ENCODE results near the gene PDCD5. TPM values are rescaled to one million over a fixed set of nuclear protein-coding genes. Genes with fewer than 3 reads are reported as not detected.

The PDCD5 gene
- total RNA-seq, 4 donors from 2014 or later: 97.3 to 127 (median 110) TPM

DNA sequence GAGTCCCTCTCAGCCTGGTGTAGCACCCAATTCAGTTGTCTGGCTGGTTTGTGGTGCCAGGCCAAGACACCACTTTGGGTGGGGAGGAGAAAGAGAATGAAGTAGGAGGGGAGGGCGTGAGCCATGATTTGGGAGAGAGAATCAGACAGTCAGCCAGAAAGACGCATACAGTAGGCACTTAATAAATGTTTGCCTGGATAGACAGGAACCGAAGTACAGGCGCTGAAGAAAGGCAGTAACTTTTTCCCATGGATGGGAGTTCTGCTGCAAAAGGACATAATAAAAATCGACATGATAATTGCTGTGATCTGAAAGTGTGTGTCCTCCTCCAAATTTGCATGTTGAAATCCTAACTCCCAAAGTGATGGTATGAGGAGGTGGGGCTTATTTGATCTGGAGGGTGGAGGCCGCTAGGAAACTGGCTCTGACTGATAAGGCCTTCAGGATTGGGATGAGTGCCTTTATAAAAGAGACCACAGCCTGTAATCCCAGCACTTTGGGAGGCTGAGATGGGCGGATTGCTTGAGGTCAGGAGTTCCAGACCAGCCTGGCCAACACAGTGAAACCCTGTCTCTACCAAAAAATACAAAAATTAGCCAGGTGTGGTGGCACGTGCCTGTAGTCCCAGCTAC lies 38.4 kb upstream of the PDCD5 start:
- Histone ChIP-seq H3K9me3 (no peaks in the 10 kb centered on the region), H3K4me3 (no peak overlapping the region), H3K27ac (no peak overlapping the region), H3K4me1 (no peaks in the 10 kb centered on the region), H3K27me3 (peaks cover 0 to 4% (median 0%) of the 10 kb centered on the region in 4 donors), H3K36me3 (no peaks in the 10 kb centered on the region)
- no peak for DNase-seq
- TF ChIP-seq, protein P1, sequence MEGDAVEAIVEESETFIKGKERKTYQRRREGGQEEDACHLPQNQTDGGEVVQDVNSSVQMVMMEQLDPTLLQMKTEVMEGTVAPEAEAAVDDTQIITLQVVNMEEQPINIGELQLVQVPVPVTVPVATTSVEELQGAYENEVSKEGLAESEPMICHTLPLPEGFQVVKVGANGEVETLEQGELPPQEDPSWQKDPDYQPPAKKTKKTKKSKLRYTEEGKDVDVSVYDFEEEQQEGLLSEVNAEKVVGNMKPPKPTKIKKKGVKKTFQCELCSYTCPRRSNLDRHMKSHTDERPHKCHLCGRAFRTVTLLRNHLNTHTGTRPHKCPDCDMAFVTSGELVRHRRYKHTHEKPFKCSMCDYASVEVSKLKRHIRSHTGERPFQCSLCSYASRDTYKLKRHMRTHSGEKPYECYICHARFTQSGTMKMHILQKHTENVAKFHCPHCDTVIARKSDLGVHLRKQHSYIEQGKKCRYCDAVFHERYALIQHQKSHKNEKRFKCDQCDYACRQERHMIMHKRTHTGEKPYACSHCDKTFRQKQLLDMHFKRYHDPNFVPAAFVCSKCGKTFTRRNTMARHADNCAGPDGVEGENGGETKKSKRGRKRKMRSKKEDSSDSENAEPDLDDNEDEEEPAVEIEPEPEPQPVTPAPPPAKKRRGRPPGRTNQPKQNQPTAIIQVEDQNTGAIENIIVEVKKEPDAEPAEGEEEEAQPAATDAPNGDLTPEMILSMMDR (IDR thresholded peaks at IDR 0.05): no peak
- TF ChIP-seq POLR2A (IDR thresholded peaks at IDR 0.05): no peak
- intact Hi-C loops (cut with DNase I): no loop called here
- WGBS, 2 donors: 70 to 71% methylated on average over 8 of the region's 8 CpGs

- H3K36me3 ChIP-seq: no peaks in the 10 kb centered on the region
- TF ChIP-seq POLR2A (IDR thresholded peaks at IDR 0.05): no peak
- TF ChIP-seq, protein P1 (IDR thresholded peaks at IDR 0.05): no peak
- DNase-seq: no peak
- intact Hi-C loops (cut with DNase I): no loop called here
- H3K27me3 ChIP-seq: peaks cover 0 to 4% (median 0%) of the 10 kb centered on the region in 4 donors
- no peak overlapping the region for H3K4me3 ChIP-seq
- no peaks in the 10 kb centered on the region for H3K4me1 ChIP-seq
- WGBS, 2 donors: 55 to 62% methylated on average over 4 to 11 of the region's 11 CpGs
- H3K9me3 ChIP-seq: no peaks in the 10 kb centered on the region
- H3K27ac ChIP-seq: no peak overlapping the region
Measured at GRCh38 chr19:32543115-32543900, 37.7 kb upstream of the PDCD5 start.

DNA sequence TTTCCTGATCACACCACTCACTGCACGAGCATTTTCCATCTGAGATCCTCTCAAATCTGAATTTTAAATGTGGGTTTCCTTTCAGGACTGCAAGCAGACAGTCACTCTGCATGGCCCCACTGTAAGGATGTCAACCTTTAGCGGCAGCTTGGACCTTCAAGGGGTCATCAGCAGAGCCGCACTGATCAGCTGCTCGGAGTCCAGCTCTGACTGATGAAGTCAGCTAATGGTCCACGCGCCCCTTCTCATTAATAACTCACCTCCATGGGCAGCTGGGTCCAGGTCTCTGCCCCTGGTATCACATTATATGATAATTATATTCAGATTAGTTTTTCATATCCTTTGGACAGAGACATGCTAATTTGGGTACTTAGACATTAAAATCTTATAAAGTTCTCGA lies 36.1 kb upstream of the PDCD5 start:
- no peaks in the 10 kb centered on the region for H3K4me1 ChIP-seq
- no peaks in the 10 kb centered on the region for H3K36me3 ChIP-seq
- intact Hi-C loops (cut with DNase I): no loop called here
- TF ChIP-seq, protein P1 (IDR thresholded peaks at IDR 0.05): no peak
- no peaks in the 10 kb centered on the region for H3K27me3 ChIP-seq
- no peak for DNase-seq
- no peak overlapping the region for H3K4me3 ChIP-seq
- H3K9me3 ChIP-seq: no peaks in the 10 kb centered on the region
- WGBS, 2 donors: 81 to 92% methylated on average over 6 to 7 of the region's 7 CpGs
- H3K27ac ChIP-seq: no peak overlapping the region

DNA sequence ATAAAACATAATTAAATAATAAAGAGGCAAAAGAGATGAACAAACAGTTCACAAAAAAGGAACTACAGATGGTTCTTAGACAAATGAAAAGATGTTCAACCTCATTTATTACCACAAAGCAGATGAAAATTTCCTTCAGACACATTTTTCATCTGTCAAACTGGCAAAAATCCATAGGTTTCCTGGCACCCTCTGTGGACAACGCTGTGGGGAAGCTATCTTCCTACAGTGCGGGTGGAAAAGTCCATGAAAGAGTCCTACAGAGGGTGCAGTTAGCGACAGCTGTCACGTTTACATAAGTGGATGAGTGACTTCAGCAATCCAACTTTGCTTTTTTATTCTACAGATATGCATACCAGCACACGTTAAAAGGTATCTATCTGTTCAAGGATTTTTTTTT lies 30.3 kb upstream of the PDCD5 start:
- 46 to 47% methylated on average over 5 of the region's 5 CpGs for WGBS, 2 donors

GRCh38 chr19:32555786-32556185 lies 25.2 kb upstream of the PDCD5 start:
- 79 to 96% methylated on average over 1 of the region's 1 CpG for WGBS, 2 donors
- no peak for DNase-seq
- H3K4me1 ChIP-seq: no peaks in the 10 kb centered on the region
- no peak for TF ChIP-seq POLR2A (IDR thresholded peaks at IDR 0.05)
- TF ChIP-seq, protein P1 (IDR thresholded peaks at IDR 0.05): no peak
- H3K4me3 ChIP-seq: no peak overlapping the region
- no peaks in the 10 kb centered on the region for H3K9me3 ChIP-seq
- peaks cover 0 to 10% (median 0%) of the 10 kb centered on the region in 4 donors for H3K27me3 ChIP-seq
- intact Hi-C loops (cut with DNase I): no loop called here
- H3K27ac ChIP-seq: no peak overlapping the region
- no peaks in the 10 kb centered on the region for H3K36me3 ChIP-seq

More for the DNA sequence above, 30.3 kb upstream of the PDCD5 start:
- Histone ChIP-seq H3K9me3 (no peaks in the 10 kb centered on the region), H3K27ac (no peak overlapping the region), H3K36me3 (no peaks in the 10 kb centered on the region), H3K27me3 (no peaks in the 10 kb centered on the region), H3K4me1 (no peaks in the 10 kb centered on the region), H3K4me3 (no peak overlapping the region)
- TF ChIP-seq, protein P1 (IDR thresholded peaks at IDR 0.05): no peak
- TF ChIP-seq POLR2A (IDR thresholded peaks at IDR 0.05): no peak
- intact Hi-C loops (cut with DNase I): no loop called here
- no peak for DNase-seq
